NCI-H774 (cell line): ENCODE measurements around the gene UBE2I.
A peak's percentile ranks its signal among the peaks of the same experiment; 100 is the strongest.

ENCODE experiments used
- DNase-seq: peaks from one replicate; lab custom pipeline; 2025; lab: John Stamatoyannopoulos, UW

Gene UBE2I

GRCh38 chr16:1343428-1344242 lies 34.2 kb downstream of the UBE2I start:
- DNase-seq = no peak

DNA sequence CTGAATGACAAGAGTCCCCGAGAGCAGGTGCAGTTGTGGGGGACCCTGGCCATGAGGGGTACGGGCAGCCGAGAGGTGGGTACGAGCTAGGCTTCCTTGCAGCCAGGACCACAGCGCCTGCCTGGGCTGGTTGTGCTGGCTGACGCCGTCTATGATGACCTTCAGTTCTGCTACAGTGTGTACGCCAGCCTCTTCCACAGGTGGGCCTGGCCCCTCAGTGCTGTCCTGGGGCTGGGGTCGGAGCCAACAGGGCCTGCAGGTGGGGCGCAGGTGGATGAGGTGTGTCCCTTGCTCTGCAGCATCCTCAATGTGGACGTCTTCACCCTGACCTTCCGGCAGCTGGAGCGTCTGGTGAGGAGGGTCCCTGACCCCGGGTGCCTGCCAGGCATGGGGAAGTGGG lies 35.1 kb downstream of the UBE2I start:
- DNase-seq = no peak

GRCh38 chr16:1345087-1345486 lies 35.7 kb downstream of the UBE2I start:
- DNase-seq = no peak

GRCh38 chr16:1345651-1346421 lies 36.4 kb downstream of the UBE2I start:
- no peak for DNase-seq

GRCh38 chr16:1346422-1347285 lies 37.2 kb downstream of the UBE2I start:
- no peak for DNase-seq

DNA sequence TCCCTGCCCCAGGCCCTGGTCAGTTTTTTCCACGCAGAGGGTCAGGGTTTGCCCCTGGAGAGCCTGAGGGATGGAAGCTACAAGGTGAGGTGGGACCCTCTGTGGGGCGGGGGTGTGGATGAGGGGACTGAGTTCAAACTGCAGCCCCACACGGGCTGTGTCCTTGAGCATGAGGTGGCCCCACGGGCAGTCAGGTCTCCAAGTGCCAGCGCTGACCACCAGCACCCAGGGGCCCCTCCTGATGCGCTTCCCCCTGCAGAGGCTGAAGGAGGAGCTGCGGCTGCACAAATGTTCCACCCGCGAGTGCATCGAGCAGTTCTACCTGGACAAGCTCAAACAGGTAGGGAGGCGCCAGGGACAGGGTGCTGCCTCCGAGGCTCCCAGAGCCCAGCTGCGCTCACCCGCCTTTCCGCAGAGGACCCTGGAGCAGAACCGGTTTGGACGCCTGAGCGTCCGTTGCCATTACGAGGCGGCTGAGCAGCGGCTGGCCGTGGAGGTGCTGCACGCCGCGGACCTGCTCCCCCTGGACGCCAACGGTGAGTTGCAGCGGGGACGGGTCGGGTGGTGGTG lies 37.9 kb downstream of the UBE2I start:
- DNase-seq = no peak

- no peak for DNase-seq
Observed at GRCh38 chr16:1347962-1348361, 38.5 kb downstream of the UBE2I start.

DNA sequence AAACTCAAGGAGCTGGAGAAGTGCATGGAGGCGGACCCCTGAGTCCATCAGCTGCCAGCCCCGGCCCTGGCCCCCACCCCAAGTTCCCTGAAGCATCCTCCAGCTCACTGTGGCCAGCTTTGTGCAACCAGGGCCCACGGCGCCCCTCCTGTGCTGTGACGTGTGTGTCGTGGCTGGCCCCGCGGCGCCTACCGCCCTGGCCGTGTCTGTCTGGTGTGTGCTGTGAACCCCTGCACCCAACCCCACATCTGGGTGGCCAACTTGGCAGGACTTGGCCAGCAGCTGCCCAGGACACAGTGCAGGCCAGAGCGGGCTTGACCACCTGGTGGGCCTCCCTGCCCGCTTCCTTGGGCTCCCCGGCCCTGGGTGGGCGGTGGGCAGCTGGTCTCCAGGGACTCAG lies 39.0 kb downstream of the UBE2I start:
- DNase-seq = no peak

- no peak for DNase-seq
Observed at GRCh38 chr16:1348926-1349325, 39.5 kb downstream of the UBE2I start.

- DNase-seq = no peak
Observed at GRCh38 chr16:1349351-1349750, 39.9 kb downstream of the UBE2I start.

GRCh38 chr16:1349951-1350350 lies 40.5 kb downstream of the UBE2I start:
- DNase-seq = no peak

DNA sequence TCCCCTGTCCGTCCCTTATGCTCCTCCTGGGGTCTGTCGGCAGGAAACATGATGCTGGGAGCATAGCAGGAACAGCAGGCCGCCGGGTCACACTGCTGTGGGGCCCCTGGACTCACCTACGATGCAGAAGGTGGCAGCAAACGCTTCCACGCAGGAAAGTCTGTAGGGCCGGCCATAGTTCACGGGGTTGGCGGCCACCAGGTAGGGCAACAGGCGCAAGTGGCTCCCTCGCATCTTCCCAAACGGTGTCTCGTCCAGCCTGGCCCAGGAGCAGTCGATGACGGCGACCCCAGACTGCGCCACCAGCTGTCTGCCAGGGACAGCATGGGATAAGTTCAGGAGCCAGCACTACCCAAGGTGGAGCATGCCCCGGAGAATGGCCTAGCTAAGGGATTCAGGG lies 41.3 kb downstream of the UBE2I start:
- no peak for DNase-seq

DNA sequence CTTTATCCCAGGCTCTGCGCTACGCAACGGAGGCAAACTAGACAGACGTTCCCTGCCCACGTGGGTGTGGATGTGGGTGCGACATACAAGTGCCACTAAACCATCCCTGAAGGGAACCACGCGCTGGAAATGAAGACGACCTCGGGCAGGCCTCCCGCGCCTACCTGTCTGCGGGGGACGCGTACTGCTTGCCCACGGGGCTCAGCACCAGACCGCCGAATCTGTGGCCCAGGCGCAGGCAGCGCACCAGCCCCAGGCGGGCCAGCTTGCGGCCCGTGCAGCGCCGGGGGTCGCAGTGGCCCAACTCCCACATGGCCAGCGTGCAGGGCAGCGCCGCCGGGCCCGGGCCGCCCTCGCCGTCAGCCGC lies 41.8 kb downstream of the UBE2I start:
- no peak for DNase-seq

GRCh38 chr16:1351582-1352362 lies 42.3 kb downstream of the UBE2I start, which contains the start of the genes GNPTG and TSR3:
Gene GNPTG, plus strand, starts transcription at chr16:1351931. Its CDS starts 35 bp downstream, at chr16:1351966.
Gene TSR3, minus strand, starts transcription at chr16:1351878. Its CDS starts 74 bp downstream, at chr16:1351804.
- DNase-seq = peak; percentile 71

DNA sequence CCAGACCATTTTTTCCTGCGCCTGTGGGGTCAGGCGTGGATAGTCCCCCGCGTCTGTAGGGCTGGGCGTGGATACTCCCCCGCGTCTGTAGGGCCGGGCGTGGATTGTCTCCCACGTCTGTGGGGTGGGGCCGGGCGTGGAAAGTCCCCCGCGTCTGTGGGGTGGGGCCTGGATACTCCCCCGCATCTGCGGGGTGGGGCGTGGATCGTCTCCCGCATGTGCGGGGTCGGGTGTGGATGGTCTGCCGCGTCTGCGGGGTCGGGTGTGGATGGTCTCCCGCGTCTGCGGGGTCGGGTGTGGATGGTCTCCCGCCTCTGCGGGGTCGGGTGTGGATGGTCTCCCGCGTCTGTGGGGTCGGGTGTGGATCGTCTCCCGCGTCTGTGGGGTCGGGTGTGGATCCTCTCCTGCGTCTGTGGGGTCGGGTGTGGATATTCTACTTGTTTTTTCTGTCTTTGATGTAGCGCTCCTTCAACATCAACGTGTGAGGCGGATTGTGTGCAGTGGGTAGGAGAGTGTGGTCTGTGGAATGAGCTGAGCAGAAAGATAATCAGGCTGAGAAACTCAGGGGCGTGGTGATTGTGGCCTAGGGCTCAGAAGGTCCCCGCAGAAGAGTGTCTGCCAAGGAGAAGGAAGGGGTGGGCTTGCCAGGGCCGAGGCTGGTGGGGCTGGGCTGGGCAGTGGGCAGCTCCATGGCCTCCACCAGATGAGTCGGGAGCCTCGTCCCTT lies 45.5 kb downstream of the UBE2I start:
- DNase-seq = no peak

DNA sequence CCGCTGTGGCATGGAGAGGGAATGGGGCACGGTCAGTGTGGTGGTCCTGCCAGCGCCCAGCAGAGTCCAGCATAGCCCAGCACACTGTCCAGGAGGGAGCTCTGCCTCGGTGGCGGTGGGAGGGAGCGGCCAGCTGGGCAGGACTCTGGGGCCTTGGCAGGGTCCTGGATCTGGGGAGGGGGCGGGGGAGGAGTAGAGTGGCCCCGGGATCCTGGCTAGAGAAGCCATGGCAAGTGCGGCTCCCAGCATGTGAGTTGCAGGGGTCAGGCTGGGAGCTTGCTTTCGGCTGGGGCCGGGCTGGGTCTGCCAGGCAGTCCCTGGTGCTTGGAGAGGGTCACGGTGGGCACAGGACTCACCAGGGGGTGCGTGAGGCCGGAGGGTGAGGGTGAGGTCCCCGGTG lies 46.2 kb downstream of the UBE2I start:
- DNase-seq = no peak

DNA sequence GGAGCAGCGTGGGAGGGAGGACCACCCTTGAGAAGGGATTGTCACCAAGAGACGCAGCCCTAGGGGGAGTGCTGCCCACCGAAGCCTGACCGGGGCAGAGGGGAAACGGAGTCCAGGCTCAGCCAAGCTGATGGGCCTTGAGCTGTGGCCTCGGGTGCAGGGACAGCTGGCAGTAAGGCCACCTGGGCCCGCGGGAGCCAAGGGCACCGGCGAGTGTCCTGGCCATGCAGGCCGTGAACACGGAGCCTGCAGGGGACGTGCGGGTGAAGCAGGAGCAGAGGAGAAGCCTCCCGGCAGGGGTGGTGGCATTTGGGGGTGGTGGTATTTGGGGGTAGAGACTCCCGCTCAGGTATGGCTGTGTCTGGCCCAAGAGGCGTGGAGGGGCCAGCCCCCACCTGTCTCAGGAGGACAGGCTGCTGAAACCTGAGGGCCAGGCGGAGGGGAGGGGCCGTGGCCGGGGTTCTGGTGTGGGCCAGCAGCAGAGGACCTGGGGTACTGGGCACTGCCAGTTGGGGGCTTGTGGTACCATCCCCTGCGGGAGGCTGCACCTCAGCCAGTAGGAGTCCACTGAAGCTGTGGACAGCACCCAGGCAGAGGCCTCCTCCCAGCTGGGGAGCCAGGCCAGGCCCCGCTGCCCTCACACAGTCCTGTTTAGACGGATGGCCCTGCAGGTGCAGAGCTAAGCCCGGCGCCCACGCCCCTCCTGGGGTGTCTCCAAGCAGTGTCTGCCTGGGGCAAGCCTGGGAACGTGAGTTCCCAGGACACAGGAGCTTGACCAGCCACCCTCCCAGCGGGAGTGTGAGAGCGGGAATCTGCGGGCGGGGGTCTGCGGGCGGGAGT lies 46.8 kb downstream of the UBE2I start:
- no peak for DNase-seq

GRCh38 chr16:1357906-1358566 lies 48.6 kb downstream of the UBE2I start:
- DNase-seq = no peak
